GM23248 (cell line): ENCODE results near the gene CCT3.

Source experiments
- EZH2 ChIP-seq: fragments of 200-600 bp; sonication (generic); IDR thresholded peaks from 2 replicates; pipeline ENCODE4 v1.6.1; 2018; ENCODE audit warnings: antibody characterized with exemption, mild to moderate bottlenecking; ENCODE audit not compliant: insufficient read depth, poor library complexity, severe bottlenecking
- EZH2phosphoT487 ChIP-seq: fragments of 200-600 bp; sonication (generic); IDR thresholded peaks from 2 replicates; pipeline ENCODE4 v1.6.1; 2018; ENCODE audit warnings: antibody characterized with exemption, moderate library complexity, mild to moderate bottlenecking, low read depth; ENCODE audit not compliant: insufficient read depth

DNA sequence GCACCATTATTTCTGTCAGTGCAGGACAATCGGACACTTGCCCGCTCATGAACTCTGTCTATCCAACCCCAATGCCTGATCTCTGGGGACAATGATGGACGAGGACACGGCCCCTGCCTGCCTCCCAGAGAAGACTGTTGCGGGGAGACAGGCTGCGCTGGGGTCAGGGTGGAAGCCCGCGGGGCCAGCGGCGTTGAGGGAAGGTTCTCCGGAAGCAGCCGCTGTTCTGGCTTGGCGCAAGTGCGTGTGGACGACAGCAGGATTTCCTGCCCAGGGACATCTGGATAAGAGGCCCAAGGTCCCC lies 49.7 kb upstream of the CCT3 start:
- TF ChIP-seq EZH2 (no peak), EZH2phosphoT487 (no peak)
